ENCODE measurements around the gene NHSL2.

Gene NHSL2

DNA sequence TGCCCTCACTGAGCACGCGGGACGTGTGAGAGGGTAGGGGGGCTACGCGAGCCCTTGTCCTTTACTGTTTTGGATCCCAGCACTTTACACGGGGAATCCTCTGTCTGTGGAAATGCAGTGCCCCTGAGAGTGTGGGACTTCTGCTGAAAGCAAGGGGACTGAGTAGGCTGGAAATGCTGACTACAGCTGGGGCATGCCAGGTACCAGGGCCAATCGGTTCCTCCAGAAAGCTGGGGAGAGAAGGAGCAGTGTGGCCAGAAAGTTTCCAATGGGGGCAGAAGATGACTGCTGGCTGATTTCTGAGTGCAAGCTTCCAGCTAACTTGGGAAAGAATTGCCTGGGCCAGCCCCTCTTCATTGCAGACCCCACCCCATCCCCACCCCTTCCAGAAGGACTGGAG, 1.5 kb downstream of the NHSL2 start:
- H3K4me3 ChIP-seq (ENCODE audit: low read length): peak overlapping the region; percentile 41

DNA sequence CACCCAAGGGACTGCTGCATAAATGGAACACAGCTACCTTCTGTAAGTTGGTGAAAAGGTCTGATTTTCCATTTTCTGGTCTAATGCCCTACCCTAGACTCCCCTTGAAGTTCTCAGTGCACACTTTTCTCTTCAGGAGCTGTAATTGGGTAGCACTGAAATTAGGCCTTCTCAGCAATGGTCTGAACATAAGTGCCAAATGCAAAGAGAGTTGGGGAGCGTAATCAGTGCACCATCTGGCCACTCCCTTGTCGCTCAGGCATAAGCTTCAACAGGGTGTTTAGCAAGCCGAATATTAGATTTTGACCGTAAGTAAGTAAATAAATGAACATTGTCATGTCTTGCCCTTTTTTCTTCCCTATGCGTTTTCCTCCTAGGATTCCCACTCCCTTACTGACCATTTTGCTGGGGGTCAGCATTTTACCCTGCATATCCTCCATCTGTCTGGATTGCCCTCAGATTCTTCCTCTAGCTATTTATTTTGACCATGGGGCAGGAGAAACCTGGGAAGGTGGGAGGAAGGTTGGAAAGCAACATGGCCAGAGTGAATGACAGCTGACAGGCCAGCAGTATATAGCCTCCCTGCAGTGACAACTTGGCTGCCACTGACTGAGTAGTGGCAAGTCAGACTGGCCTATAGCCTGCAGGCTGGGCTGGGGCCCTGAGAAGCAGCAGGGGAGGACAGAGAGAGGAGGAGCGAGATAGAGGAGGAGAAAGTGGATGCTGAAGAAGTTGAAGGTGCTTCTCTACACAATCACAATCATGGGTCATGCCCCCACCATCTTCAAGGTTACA, 2.7 kb downstream of the NHSL2 start:
- TF ChIP-seq, protein P1, sequence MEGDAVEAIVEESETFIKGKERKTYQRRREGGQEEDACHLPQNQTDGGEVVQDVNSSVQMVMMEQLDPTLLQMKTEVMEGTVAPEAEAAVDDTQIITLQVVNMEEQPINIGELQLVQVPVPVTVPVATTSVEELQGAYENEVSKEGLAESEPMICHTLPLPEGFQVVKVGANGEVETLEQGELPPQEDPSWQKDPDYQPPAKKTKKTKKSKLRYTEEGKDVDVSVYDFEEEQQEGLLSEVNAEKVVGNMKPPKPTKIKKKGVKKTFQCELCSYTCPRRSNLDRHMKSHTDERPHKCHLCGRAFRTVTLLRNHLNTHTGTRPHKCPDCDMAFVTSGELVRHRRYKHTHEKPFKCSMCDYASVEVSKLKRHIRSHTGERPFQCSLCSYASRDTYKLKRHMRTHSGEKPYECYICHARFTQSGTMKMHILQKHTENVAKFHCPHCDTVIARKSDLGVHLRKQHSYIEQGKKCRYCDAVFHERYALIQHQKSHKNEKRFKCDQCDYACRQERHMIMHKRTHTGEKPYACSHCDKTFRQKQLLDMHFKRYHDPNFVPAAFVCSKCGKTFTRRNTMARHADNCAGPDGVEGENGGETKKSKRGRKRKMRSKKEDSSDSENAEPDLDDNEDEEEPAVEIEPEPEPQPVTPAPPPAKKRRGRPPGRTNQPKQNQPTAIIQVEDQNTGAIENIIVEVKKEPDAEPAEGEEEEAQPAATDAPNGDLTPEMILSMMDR (conservative IDR thresholded peaks at IDR 0.05; ENCODE audit: low read depth, low read length): no peak
- DNase-seq (ENCODE audit: low read depth): no peak
- H3K4me3 ChIP-seq (ENCODE audit: low read length): no peak overlapping the region

More for the DNA sequence above, 1.5 kb downstream of the NHSL2 start:
- DNase-seq (ENCODE audit: low read depth): no peak
- TF ChIP-seq, protein P1 (conservative IDR thresholded peaks at IDR 0.05; ENCODE audit: low read depth, low read length): no peak

DNA sequence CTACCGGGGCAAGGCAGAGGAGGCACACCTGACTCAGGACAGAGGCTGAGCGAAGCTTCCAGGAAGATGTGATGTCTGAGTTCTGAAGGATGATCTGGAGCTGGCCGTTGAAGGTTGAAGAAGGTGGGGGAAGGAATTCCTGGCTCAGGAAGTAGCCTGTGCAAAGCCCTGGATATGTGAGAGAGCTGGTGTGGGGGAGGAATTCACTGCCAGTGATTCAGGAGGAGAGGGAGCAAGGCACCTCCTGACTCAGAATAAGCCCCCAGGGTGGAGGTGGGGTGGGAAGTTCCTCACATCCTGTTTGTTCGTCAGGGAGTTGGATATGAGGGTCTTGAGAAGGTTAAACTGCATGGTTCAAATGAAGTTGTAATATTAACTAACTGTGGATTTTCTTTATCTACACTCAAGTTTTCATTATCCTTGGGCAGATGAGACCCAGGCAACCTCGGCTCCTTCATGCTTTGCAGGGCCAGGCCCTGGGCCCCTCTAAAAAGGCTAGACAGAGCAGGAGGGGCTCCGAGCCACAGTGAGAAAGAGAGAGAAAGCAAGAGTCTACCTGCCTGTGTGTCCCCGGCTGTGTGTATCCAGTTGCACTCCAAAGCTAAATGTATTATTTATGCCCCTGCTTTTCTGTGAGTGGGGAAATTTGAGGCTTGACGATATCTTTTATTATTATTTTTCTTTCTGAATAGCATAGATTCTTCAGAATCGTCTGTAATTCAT, 7.1 kb downstream of the NHSL2 start:
- peak; percentile 26 for DNase-seq (ENCODE audit: low read depth)

DNA sequence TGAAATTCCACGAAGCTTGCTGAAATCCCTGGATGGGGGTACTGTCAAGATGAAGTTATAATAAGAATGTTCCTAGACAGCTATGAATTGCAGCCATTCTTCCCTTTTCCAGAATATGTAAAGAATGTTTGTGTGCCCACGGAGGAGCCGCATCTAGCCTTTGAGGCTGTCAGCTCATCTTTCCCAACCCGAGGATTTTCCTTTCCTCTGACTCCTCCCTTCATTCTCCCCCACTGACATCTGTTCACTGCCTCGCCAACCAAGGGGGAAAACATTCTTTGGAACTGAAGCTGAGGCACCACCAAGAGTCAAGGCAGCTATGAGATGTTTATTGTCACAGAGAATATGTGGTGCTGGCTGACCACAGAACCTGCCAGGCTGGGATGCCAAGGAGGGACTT, 8.8 kb downstream of the NHSL2 start:
- TF ChIP-seq, protein P1 (conservative IDR thresholded peaks at IDR 0.05; ENCODE audit: low read depth, low read length): no peak
- no peak overlapping the region for H3K4me3 ChIP-seq (ENCODE audit: low read length)
- DNase-seq (ENCODE audit: low read depth): no peak

More for the DNA sequence above, 7.1 kb downstream of the NHSL2 start:
- TF ChIP-seq, protein P1 (conservative IDR thresholded peaks at IDR 0.05; ENCODE audit: low read depth, low read length): no peak
- no peak overlapping the region for H3K4me3 ChIP-seq (ENCODE audit: low read length)

DNA sequence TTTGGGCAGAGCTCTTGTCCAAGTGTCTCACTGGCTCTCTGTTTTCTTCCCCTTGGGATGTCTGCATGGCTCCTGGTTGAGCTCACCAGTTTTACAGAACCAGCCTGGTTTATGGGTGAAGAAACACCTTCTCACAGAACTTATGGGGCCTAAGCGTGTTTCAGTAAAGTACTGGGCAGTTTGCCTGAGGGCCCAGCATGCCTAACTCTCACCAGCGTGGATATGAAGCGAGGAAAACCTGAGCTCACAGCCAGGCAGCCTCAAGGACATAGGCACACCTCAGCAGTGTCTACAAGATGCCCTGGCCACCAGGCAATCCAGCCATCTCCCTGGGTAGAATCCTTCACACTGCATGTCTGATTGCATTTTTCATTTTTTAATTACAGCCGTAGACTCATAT, 9.2 kb downstream of the NHSL2 start:
- H3K4me3 ChIP-seq (ENCODE audit: low read length): no peak overlapping the region
- TF ChIP-seq, protein P1 (conservative IDR thresholded peaks at IDR 0.05; ENCODE audit: low read depth, low read length): no peak
- no peak for DNase-seq (ENCODE audit: low read depth)

DNA sequence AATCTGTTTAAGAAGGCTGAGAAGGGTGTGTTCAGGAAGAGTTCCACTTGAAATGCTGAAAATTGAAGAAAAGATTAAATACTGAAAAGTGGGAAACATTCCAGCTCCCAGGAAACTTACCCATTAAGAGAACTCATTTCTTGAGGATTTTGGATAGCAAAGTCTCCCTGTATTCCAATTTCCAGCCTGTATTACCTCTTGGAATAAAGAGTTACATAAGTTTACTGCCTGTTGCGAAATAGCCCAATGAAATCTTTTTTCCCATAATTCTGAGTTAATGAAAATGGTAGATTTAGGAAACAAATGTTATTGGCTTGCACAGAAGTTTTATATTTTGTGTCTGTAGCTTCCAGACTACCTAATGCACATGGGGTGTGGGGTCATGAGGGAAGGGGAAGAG, 12.0 kb downstream of the NHSL2 start:
- TF ChIP-seq, protein P1 (conservative IDR thresholded peaks at IDR 0.05; ENCODE audit: low read depth, low read length): no peak
- no peak overlapping the region for H3K4me3 ChIP-seq (ENCODE audit: low read length)
- no peak for DNase-seq (ENCODE audit: low read depth)

All from retinal pigment epithelial cell (primary cell).